Lower leg skin (tissue), 4 donors: ENCODE data around the gene C2orf69. TPM values are rescaled to one million over a fixed set of nuclear protein-coding genes. Genes with fewer than 3 reads are reported as not detected.
"Not testable (repeated sequence)": the region's sequence is repeated elsewhere in the genome, so short reads cannot be mapped to it uniquely, and the experiment has no call there.

Experiments used
- DNase-seq, 2 donors: peaks; one replicate each; pipeline ENCODE4 v3.0.0-alpha.2; 2019; ENCODE audit warnings: low spot score in 2 of 2
- H3K4me3 ChIP-seq: fragments of 200-600 bp; sonication (generic); 2 replicates; pipeline ENCODE4 v1.5.1; 2017; ENCODE audit warnings: mild to moderate bottlenecking, low read depth; ENCODE audit not compliant: poor library complexity, severe bottlenecking
- CTCF ChIP-seq, 3 donors: fragments of 450-650 bp; IDR thresholded peaks; one replicate each; pipeline ENCODE4 v1.5.1; 2016; ENCODE audit warnings: antibody characterized with exemption in 3 of 3, mild to moderate bottlenecking in 3 of 3, moderate library complexity in 2 of 3
- POLR2A ChIP-seq, 2 donors: fragments of 450-650 bp; IDR thresholded peaks; one replicate each; pipeline ENCODE4 v1.6.1; 2016 to 2017; ENCODE audit warnings: antibody characterized with exemption in 2 of 2, mild to moderate bottlenecking in 1 of 2, moderate library complexity in 1 of 2
- WGBS, 2 donors: methylation state at CpG; one replicate each; pipeline ENCODE4 v1.1.5; 2018; 5-methylcytosine and 5-hydroxymethylcytosine counted together
- intact Hi-C: fragments of 100-400 bp; cut with DNase I; formaldehyde crosslinking; loops from one replicate; pipeline ENCODE4 v1.15.0; 2023; ENCODE audit warnings: low total_unique reads
- total RNA-seq, 4 donors: library from RNA; depleted of rRNA; stranded (reverse); fragments of >200 nt; gene quantifications; one replicate each; pipeline ENCODE4 v1.1.0, GENCODE V29; 2016

Gene C2orf69
- total RNA-seq, 4 donors from 2014 or later: 12.1 to 13.7 (median 12.9) TPM

GRCh38 chr2:199910338-199911051 is 598 bp upstream of the C2orf69 start:
- DNase-seq: no peak
- intact Hi-C loops: no loop called here
- 36 to 46% methylated on average over 18 of the region's 18 CpGs for WGBS, 2 donors
- TF ChIP-seq POLR2A (IDR thresholded peaks at IDR 0.05) (no peak), CTCF (IDR thresholded peaks at IDR 0.05) (no peak)
- H3K4me3 ChIP-seq: no peak overlapping the region

- DNase-seq: no peak
- no peak for TF ChIP-seq CTCF (IDR thresholded peaks at IDR 0.05)
- TF ChIP-seq POLR2A (IDR thresholded peaks at IDR 0.05): no peak
- 0% methylated on average over 13 of the region's 13 CpGs for WGBS, 2 donors
- H3K4me3 ChIP-seq: peak overlapping the region; percentile 82
- intact Hi-C loops: no loop called here
Measured at GRCh38 chr2:199911877-199912161, 726 bp downstream of the C2orf69 start.

GRCh38 chr2:199912553-199913114 is 1.5 kb downstream of the C2orf69 start:
- DNase-seq, H3K4me3 ChIP-seq, intact Hi-C loops: not testable (repeated sequence)
- 90 to 92% methylated on average over 12 of the region's 12 CpGs for WGBS, 2 donors

- no peak for DNase-seq
- WGBS, 2 donors: 69 to 79% methylated on average over 2 of the region's 2 CpGs
Measured at GRCh38 chr2:199914372-199914958, 3.4 kb downstream of the C2orf69 start.

GRCh38 chr2:199916980-199917379 is 5.9 kb downstream of the C2orf69 start:
- WGBS, 2 donors: 100% methylated on average over 4 of the region's 4 CpGs
- no peak for DNase-seq
- no peak overlapping the region for H3K4me3 ChIP-seq
- TF ChIP-seq POLR2A (IDR thresholded peaks at IDR 0.05) (no peak), CTCF (IDR thresholded peaks at IDR 0.05) (no peak)
- intact Hi-C loops: no loop called here

More at GRCh38 chr2:199914372-199914958, 3.4 kb downstream of the C2orf69 start:
- intact Hi-C loops: no loop called here
- no peak overlapping the region for H3K4me3 ChIP-seq
- TF ChIP-seq CTCF (IDR thresholded peaks at IDR 0.05): no peak
- no peak for TF ChIP-seq POLR2A (IDR thresholded peaks at IDR 0.05)

GRCh38 chr2:199922856-199923255 is 11.8 kb downstream of the C2orf69 start:
- intact Hi-C loops: no loop called here
- TF ChIP-seq CTCF (IDR thresholded peaks at IDR 0.05) (no peak), POLR2A (IDR thresholded peaks at IDR 0.05) (no peak)
- no peak for DNase-seq
- H3K4me3 ChIP-seq: no peak overlapping the region
- 70 to 72% methylated on average over 5 of the region's 5 CpGs for WGBS, 2 donors
